ENCODE data around the gene INHBC.
"Not testable (repeated sequence)": the region's sequence is repeated elsewhere in the genome, so short reads cannot be mapped to it uniquely, and the experiment has no call there.

Gene INHBC

GRCh38 chr12:57434517-57435223 is at the start of gene INHBC:
TSS of gene INHBC (plus strand) at chr12:57434784. CDS start at chr12:57434887, 103 bp downstream.
- DNase-seq = no peak

- DNase-seq = no peak
Observed at GRCh38 chr12:57385586-57385985, 49.0 kb upstream of the INHBC start.

DNA sequence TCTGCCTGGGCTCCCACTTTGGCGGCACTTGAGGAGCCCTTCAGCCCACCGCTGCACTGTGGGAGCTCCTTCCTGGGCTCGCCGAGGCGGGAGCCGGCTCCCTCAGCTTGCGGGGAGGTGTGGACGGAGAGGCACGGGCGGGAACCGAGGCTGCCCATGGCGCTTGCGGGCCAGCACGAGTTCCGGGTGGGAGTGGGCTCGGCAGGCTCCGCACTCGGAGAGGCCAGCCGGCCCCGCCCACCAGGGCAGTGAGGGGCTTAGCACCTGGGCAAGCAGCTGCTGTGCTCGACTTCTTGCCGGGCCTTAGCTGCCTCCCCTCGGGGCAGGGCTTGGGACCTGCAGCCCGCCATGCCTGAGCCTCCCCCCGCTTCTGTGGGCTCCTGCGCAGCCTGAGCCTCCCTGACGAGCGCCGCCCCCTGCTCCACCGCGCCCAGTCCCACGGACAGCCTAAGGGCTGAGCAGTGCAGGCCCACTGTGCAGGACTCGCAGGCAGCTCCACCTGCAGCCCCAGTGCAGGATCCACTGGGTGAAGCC is 48.3 kb upstream of the INHBC start:
- no peak for DNase-seq

DNA sequence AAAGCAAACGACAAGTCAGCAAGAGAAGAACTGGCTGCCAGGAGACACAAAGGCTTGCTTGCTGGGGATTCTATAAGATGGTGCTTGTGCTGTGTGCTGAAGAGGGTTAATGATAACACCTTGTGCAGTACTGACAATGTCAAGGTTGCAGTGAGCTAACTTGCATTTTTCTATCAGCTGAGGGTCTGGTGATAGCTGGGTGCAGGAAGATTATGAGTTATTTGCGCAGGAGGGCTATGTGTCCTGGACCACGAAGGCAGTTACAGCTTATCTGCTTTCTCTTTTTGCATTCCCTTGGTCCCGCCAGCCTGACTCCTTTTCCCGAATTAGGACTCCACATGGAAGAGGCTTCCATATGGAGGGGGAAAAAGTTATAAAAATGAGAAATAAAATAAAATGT is 46.2 kb upstream of the INHBC start:
- no peak for DNase-seq

GRCh38 chr12:57389033-57389432 is 45.6 kb upstream of the INHBC start:
- no peak for DNase-seq

- DNase-seq = no peak
Observed at GRCh38 chr12:57390174-57390573, 44.4 kb upstream of the INHBC start.

DNA sequence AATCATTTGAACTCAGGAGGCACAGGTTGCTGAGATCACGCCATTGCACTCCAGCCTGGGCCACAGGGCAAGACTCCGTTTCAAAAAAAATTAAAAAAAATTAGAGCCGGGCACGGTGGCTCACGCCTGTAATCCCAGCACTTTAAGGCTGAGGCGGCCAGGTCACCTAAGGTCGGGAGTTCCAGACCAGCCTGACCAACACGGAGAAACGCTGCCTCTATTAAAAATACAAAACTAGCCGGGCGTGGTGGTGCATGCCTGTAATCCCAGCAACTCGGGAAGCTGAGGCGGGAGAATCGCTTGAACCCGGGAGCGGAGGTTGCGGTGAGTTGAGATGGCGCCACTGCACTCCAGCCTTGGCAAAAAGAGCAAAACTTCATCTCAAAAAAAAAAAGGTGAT is 39.5 kb upstream of the INHBC start:
- no peak for DNase-seq

DNA sequence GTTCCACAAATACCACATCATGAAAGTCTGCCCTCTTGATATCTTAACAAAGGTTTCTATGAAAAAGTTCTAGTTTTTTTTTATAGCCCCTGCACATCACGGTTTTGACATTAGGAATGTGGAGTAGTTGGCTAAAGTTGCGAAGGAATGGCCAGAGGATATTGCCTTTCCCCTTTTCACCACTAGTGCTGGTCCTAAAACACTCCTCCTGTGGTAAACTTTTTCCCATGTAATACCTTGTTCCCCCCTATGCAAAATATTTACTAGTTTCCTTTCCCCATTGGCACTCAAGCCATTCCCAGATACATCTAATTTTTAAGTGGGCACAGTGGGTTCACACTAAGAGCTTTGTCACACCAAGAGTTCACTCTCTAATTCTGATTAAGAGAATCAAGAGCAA is 37.1 kb upstream of the INHBC start:
- DNase-seq = no peak

DNA sequence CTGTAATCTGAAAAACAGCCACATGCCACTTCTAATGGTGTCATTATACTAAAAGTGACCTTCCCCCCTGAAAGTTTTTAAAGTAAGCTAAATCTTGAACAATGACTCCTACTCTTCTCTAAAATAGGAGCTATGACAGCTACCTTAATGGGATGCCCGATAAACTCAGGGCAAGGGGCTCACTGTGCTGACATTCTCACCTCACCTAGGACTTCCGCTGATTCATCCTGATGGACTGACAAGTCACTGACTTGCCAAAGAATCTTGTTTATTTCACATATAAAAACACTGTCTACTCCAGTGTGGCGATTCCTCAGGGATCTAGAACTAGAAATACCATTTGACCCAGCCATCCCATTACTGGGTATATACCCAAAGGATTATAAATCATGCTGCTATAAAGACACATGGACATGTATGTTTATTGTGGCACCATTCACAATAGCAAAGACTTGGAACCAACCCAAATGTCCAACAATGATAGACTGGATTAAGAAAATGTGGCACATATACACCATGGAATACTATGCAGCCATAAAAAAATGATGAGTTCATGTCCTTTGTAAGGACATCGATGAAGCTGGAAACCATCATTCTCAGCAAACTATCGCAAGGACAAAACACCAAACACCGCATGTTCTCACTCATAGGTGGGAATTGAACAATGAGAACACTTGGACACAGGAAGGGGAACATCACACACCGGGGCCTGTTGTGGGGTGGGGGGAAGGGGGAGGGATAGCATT is 34.7 kb upstream of the INHBC start:
- not testable (repeated sequence) for DNase-seq

DNA sequence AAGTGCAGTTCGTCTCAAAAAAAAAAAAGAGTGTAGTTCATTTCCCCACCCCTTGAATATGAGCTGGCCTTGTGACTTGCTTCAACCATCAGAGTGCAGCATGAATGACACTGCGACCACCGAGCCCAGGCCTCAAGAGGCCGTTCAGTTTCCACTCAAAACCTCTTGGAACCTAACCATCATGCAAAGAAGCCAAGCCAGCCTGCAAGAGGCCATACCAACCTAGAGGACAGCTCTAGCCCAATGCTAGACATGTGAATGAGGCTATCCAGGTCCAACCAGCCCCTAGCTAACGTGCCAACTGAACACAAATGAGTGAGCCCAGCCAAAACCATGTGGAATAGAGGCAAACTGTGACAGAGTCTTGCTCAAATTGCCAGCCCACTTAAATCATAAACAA is 33.4 kb upstream of the INHBC start:
- no peak for DNase-seq

GRCh38 chr12:57402156-57402555 is 32.4 kb upstream of the INHBC start:
- DNase-seq = not testable (repeated sequence)

DNA sequence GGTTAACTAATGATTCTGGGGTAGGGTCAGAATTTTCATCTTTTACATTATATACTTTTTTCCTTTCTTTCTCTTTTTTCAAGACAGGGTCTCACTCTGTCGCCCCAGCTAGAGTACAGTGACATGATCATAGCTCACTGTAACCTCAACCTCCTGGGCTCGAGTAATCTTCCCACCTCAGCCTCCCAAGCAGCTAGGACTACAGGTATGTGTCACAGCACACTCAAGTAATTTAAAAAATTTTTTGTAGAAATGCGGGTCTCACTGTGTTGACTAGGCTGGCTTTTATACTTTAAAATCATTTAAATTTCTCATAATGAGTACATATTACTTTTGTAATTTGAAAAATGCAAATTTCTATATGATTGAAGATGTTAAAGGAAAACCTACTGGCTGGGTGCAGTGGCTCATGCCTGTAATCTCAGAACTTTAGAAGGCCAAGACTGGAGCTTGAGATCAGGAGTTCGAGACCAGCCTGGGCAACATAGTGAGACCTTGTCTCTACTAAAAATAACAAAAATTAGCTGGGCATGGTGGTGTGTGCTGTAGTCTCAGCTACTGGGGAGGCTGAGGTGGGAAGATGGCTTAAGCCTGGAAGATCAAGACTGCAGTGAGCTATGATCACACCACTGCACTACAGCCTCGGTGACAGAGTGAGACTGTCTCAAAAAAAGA is 29.5 kb upstream of the INHBC start:
- no peak for DNase-seq

GRCh38 chr12:57410534-57410933 is 24.1 kb upstream of the INHBC start:
- DNase-seq = no peak

DNA sequence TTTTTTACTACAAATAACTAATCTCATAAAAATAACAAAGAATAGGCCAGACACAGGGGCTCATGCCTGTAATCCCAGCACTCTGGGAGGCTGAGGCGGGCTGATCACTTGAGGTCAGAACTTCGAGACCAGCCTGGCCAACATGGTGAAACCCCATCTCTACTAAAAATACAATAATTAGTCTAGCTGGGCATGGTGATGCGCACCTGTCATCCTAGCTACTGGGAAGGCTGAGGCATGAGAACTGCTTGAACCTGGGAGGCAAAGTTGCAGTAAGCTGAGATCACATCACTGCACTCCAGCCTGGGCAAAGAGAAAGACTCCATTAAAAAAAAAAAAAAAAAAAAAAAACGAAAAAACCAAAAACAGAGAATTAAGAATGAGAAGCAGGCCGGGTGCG is 20.4 kb upstream of the INHBC start:
- not testable (repeated sequence) for DNase-seq

DNA sequence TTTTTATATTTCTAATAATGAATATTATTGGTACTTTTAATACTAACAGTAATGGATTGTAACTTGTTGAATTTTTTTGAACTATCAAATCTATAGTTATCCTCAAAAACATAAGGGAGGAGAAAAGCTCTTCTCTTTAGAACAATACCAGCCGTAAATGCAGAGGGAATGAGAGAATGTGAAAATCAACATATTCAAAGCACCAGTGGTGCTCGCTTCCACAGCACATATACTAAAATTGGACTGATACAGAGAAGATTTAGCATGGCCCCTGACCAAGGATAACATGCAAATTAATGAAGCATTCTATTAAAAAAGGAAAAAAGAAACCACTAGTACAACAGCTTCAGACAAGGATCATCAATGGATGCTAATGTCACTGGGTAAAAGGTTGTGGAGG is 19.5 kb upstream of the INHBC start:
- DNase-seq = no peak

GRCh38 chr12:57416039-57416996 is 18.3 kb upstream of the INHBC start:
- DNase-seq = no peak

DNA sequence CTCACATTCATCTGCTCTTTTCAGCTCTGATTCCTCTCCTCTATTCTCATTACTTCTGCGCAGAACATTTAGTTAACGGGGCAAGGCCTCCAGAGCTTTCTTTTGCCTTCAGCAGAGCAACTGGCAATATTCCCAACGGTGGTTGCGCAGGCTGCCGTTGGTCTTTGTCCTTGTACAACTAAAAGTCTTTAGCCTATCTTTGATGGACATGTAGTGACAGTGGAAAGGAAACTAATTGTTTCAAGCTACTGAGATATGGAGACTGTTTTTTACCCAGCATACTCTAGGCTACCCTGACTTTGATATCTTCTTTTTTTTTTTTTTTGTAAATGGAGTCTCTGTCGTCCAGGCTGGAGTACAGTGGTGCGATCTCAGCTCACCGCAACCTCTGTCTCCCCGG is 16.3 kb upstream of the INHBC start:
- no peak for DNase-seq

- no peak for DNase-seq
Observed at GRCh38 chr12:57419495-57419894, 15.1 kb upstream of the INHBC start.

GRCh38 chr12:57420482-57420881 is 14.1 kb upstream of the INHBC start:
- no peak for DNase-seq

- not testable (repeated sequence) for DNase-seq
Observed at GRCh38 chr12:57426948-57427347, 7.6 kb upstream of the INHBC start.

- no peak for DNase-seq
Observed at GRCh38 chr12:57428965-57429364, 5.6 kb upstream of the INHBC start.

DNA sequence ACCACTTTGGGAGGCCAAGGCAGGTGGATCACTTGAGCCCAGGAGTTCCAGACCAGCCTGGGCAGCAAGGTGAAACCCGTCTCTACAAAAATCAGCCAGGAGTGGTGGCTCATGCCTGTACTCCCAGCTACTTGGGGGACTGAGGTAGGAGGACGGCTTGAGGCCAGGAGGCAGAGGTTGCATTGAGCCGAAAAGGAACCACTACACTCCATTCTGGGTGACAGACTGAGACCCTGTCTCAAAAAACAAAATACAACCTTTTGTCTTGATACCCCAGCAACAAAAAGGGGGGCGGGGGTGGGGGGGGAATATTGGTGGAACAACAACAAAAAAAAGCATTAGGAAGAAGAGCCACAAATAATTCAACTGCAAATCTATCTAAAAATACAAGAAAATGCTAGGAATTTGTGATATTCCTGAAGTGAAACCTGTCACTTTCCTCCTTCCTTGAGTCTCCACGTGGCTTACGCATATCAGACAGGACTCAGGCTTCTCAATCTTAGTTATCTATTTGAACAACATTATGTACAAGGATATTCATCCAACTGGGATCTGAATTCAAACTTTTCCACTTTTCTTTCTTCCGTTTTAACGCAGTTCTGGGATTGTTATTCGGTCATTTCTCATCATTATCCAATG is 5.0 kb upstream of the INHBC start:
- DNase-seq = no peak

All from activated T-cell treated with anti-CD3 and anti-CD28 coated beads, Interleukin-2, amount 50 U/mL, for 1 hour (primary cell).